Loucy (cell line): ENCODE results near the gene VSX1.

Experiments used
- CTCF ChIP-seq: fragments of 200-600 bp; sonication (generic); conservative IDR thresholded peaks from 2 replicates; pipeline ENCODE4 v1.5.1; 2014; ENCODE audit warnings: mild to moderate bottlenecking, antibody characterized with exemption, low read length
- EZH2phosphoT487 ChIP-seq: fragments of 200-600 bp; IDR thresholded peaks from 2 replicates; pipeline ENCODE4 v1.6.1; 2018; ENCODE audit warnings: antibody characterized with exemption, mild to moderate bottlenecking, moderate library complexity, borderline replicate concordance

- TF ChIP-seq CTCF (no peak), EZH2phosphoT487 (no peak)
These were observed 23.7 kb downstream of the VSX1 start, which contains the start of gene ACSS1 for GRCh38 chr20:25058051-25058846.
